Measurements from ENCODE around the gene ZNF718. TPM values are rescaled to one million over a fixed set of nuclear protein-coding genes. Genes with fewer than 3 reads are reported as not detected.
"Not testable (repeated sequence)": the region's sequence is repeated elsewhere in the genome, so short reads cannot be mapped to it uniquely, and the experiment has no call there.

Gene ZNF718
- total and polyA plus RNA-seq, 4 donors, result 7.8 to 34.6 (median 15.7) TPM

- no peak overlapping the region for H3K4me3 ChIP-seq (ENCODE audit: low read depth, low read length)
- H3K27ac ChIP-seq (ENCODE audit: low read depth, low read length), result no peak overlapping the region
- no peaks in the 10 kb centered on the region for H3K9me3 ChIP-seq (ENCODE audit: control insufficient read depth, insufficient read depth, low read length)
- no peaks in the 10 kb centered on the region for H3K36me3 ChIP-seq (ENCODE audit: control insufficient read depth, insufficient read depth, low read length)
- H3K4me1 ChIP-seq (ENCODE audit: control insufficient read depth, insufficient read depth, low read length), result no peaks in the 10 kb centered on the region
- DNase-seq (ENCODE audit: low read depth in 4 of 6, low spot score in 6 of 6), result no peak
- H3K27me3 ChIP-seq (ENCODE audit: control insufficient read depth, insufficient read depth, low read length), result peaks cover 2% of the 10 kb centered on the region
Measured at GRCh38 chr4:114149-114548, 10.2 kb upstream of the ZNF718 start.

- H3K36me3 ChIP-seq (ENCODE audit: control insufficient read depth, insufficient read depth, low read length), result no peaks in the 10 kb centered on the region
- no peak for DNase-seq (ENCODE audit: low read depth in 4 of 6, low spot score in 6 of 6)
- no peak overlapping the region for H3K4me3 ChIP-seq (ENCODE audit: low read depth, low read length)
- WGBS (ENCODE audit: insufficient coverage), result no CpG with 5 or more reads among the region's 1 CpG
- H3K9me3 ChIP-seq (ENCODE audit: control insufficient read depth, insufficient read depth, low read length), result no peaks in the 10 kb centered on the region
- no peaks in the 10 kb centered on the region for H3K27me3 ChIP-seq (ENCODE audit: control insufficient read depth, insufficient read depth, low read length)
- no peaks in the 10 kb centered on the region for H3K4me1 ChIP-seq (ENCODE audit: control insufficient read depth, insufficient read depth, low read length)
- H3K27ac ChIP-seq (ENCODE audit: low read depth, low read length), result no peak overlapping the region
Measured at GRCh38 chr4:116499-116898, 7.8 kb upstream of the ZNF718 start.

- H3K4me1 ChIP-seq (ENCODE audit: control insufficient read depth, insufficient read depth, low read length), result peaks cover 10% of the 10 kb centered on the region
- no peak for DNase-seq (ENCODE audit: low read depth in 4 of 6, low spot score in 6 of 6)
- H3K4me3 ChIP-seq (ENCODE audit: low read depth, low read length), result no peak overlapping the region
- WGBS (ENCODE audit: insufficient coverage), result 63% methylated on average over 5 of the region's 5 CpGs
- H3K9me3 ChIP-seq (ENCODE audit: control insufficient read depth, insufficient read depth, low read length), result no peaks in the 10 kb centered on the region
- H3K27me3 ChIP-seq (ENCODE audit: control insufficient read depth, insufficient read depth, low read length), result no peaks in the 10 kb centered on the region
- H3K36me3 ChIP-seq (ENCODE audit: control insufficient read depth, insufficient read depth, low read length), result no peaks in the 10 kb centered on the region
- H3K27ac ChIP-seq (ENCODE audit: low read depth, low read length), result no peak overlapping the region
Measured at GRCh38 chr4:120616-121015, 3.7 kb upstream of the ZNF718 start.

GRCh38 chr4:121408-122084 is 2.8 kb upstream of the ZNF718 start:
- no peaks in the 10 kb centered on the region for H3K9me3 ChIP-seq (ENCODE audit: control insufficient read depth, insufficient read depth, low read length)
- no peak overlapping the region for H3K4me3 ChIP-seq (ENCODE audit: low read depth, low read length)
- no peak overlapping the region for H3K27ac ChIP-seq (ENCODE audit: low read depth, low read length)
- WGBS (ENCODE audit: insufficient coverage), result 93% methylated on average over 5 of the region's 7 CpGs
- H3K4me1 ChIP-seq (ENCODE audit: control insufficient read depth, insufficient read depth, low read length), result peaks cover 14% of the 10 kb centered on the region
- no peak for DNase-seq (ENCODE audit: low read depth in 4 of 6, low spot score in 6 of 6)
- H3K27me3 ChIP-seq (ENCODE audit: control insufficient read depth, insufficient read depth, low read length), result no peaks in the 10 kb centered on the region
- H3K36me3 ChIP-seq (ENCODE audit: control insufficient read depth, insufficient read depth, low read length), result peaks cover under 1% of the 10 kb centered on the region

GRCh38 chr4:123922-124274 is 403 bp upstream of the ZNF718 start:
- H3K4me1 ChIP-seq (ENCODE audit: control insufficient read depth, insufficient read depth, low read length), result peaks cover 14% of the 10 kb centered on the region
- not testable (repeated sequence) for H3K9me3 ChIP-seq (ENCODE audit: control insufficient read depth, insufficient read depth, low read length)
- WGBS (ENCODE audit: insufficient coverage), result 38% methylated on average over 6 of the region's 10 CpGs

GRCh38 chr4:125091-125771 is 930 bp downstream of the ZNF718 start:
- Histone ChIP-seq H3K9me3 (ENCODE audit: control insufficient read depth, insufficient read depth, low read length) (peaks cover 3% of the 10 kb centered on the region), H3K4me1 (ENCODE audit: control insufficient read depth, insufficient read depth, low read length) (peaks cover 14% of the 10 kb centered on the region), H3K27me3 (ENCODE audit: control insufficient read depth, insufficient read depth, low read length) (no peaks in the 10 kb centered on the region), H3K4me3 (ENCODE audit: low read depth, low read length) (peak overlapping the region; percentile 66), H3K27ac (ENCODE audit: low read depth, low read length) (peak overlapping the region; percentile 93), H3K36me3 (ENCODE audit: control insufficient read depth, insufficient read depth, low read length) (peaks cover 18% of the 10 kb centered on the region)
- 3% methylated on average over 26 of the region's 30 CpGs for WGBS (ENCODE audit: insufficient coverage)
- peak in 3 of 6 donors; percentile 2 to 18 (median 15) for DNase-seq (ENCODE audit: low read depth in 4 of 6, low spot score in 6 of 6)

More at GRCh38 chr4:123922-124274, 403 bp upstream of the ZNF718 start:
- peak overlapping the region; percentile 93 for H3K27ac ChIP-seq (ENCODE audit: low read depth, low read length)
- H3K4me3 ChIP-seq (ENCODE audit: low read depth, low read length), result peak overlapping the region; percentile 66
- H3K36me3 ChIP-seq (ENCODE audit: control insufficient read depth, insufficient read depth, low read length), result peaks cover 16% of the 10 kb centered on the region
- H3K27me3 ChIP-seq (ENCODE audit: control insufficient read depth, insufficient read depth, low read length); DNase-seq (ENCODE audit: low read depth in 4 of 6, low spot score in 6 of 6): not testable (repeated sequence)

- H3K27ac ChIP-seq (ENCODE audit: low read depth, low read length), result no peak overlapping the region
- 40% methylated on average over 3 of the region's 5 CpGs for WGBS (ENCODE audit: insufficient coverage)
- peaks cover 20% of the 10 kb centered on the region for H3K36me3 ChIP-seq (ENCODE audit: control insufficient read depth, insufficient read depth, low read length)
- H3K9me3 ChIP-seq (ENCODE audit: control insufficient read depth, insufficient read depth, low read length), result peaks cover 3% of the 10 kb centered on the region
- H3K4me1 ChIP-seq (ENCODE audit: control insufficient read depth, insufficient read depth, low read length), result peaks cover 14% of the 10 kb centered on the region
- H3K4me3 ChIP-seq (ENCODE audit: low read depth, low read length), result peak overlapping the region; percentile 66
- no peak for DNase-seq (ENCODE audit: low read depth in 4 of 6, low spot score in 6 of 6)
- H3K27me3 ChIP-seq (ENCODE audit: control insufficient read depth, insufficient read depth, low read length), result no peaks in the 10 kb centered on the region
Measured at GRCh38 chr4:125833-126232, 1.5 kb downstream of the ZNF718 start.

- Histone ChIP-seq H3K27ac (ENCODE audit: low read depth, low read length) (no peak overlapping the region), H3K4me3 (ENCODE audit: low read depth, low read length) (no peak overlapping the region), H3K36me3 (ENCODE audit: control insufficient read depth, insufficient read depth, low read length) (peaks cover 37% of the 10 kb centered on the region), H3K27me3 (ENCODE audit: control insufficient read depth, insufficient read depth, low read length) (no peaks in the 10 kb centered on the region), H3K4me1 (ENCODE audit: control insufficient read depth, insufficient read depth, low read length) (no peaks in the 10 kb centered on the region), H3K9me3 (ENCODE audit: control insufficient read depth, insufficient read depth, low read length) (peaks cover 8% of the 10 kb centered on the region)
- WGBS (ENCODE audit: insufficient coverage), result no CpG with 5 or more reads among the region's 1 CpG
- no peak for DNase-seq (ENCODE audit: low read depth in 4 of 6, low spot score in 6 of 6)
Measured at GRCh38 chr4:132483-132882, 8.2 kb downstream of the ZNF718 start.

GRCh38 chr4:138935-139334 is 14.6 kb downstream of the ZNF718 start:
- 100% methylated on average over 1 of the region's 3 CpGs for WGBS (ENCODE audit: insufficient coverage)
- Histone ChIP-seq H3K9me3 (ENCODE audit: control insufficient read depth, insufficient read depth, low read length) (peaks cover 27% of the 10 kb centered on the region), H3K4me1 (ENCODE audit: control insufficient read depth, insufficient read depth, low read length) (no peaks in the 10 kb centered on the region), H3K27ac (ENCODE audit: low read depth, low read length) (no peak overlapping the region), H3K4me3 (ENCODE audit: low read depth, low read length) (no peak overlapping the region), H3K27me3 (ENCODE audit: control insufficient read depth, insufficient read depth, low read length) (no peaks in the 10 kb centered on the region), H3K36me3 (ENCODE audit: control insufficient read depth, insufficient read depth, low read length) (peaks cover 16% of the 10 kb centered on the region)
- no peak for DNase-seq (ENCODE audit: low read depth in 4 of 6, low spot score in 6 of 6)

- H3K4me3 ChIP-seq (ENCODE audit: low read depth, low read length), result no peak overlapping the region
- H3K9me3 ChIP-seq (ENCODE audit: control insufficient read depth, insufficient read depth, low read length), result peaks cover 27% of the 10 kb centered on the region
- WGBS (ENCODE audit: insufficient coverage), result 96% methylated on average over 4 of the region's 8 CpGs
Measured at GRCh38 chr4:139691-140090, 15.4 kb downstream of the ZNF718 start.

More at GRCh38 chr4:139691-140090, 15.4 kb downstream of the ZNF718 start:
- H3K36me3 ChIP-seq (ENCODE audit: control insufficient read depth, insufficient read depth, low read length), result peaks cover 11% of the 10 kb centered on the region
- no peaks in the 10 kb centered on the region for H3K27me3 ChIP-seq (ENCODE audit: control insufficient read depth, insufficient read depth, low read length)
- no peak overlapping the region for H3K27ac ChIP-seq (ENCODE audit: low read depth, low read length)
- DNase-seq (ENCODE audit: low read depth in 4 of 6, low spot score in 6 of 6), result no peak
- no peaks in the 10 kb centered on the region for H3K4me1 ChIP-seq (ENCODE audit: control insufficient read depth, insufficient read depth, low read length)

Measured in spinal cord (tissue), 10 donors.